Adipose tissue (tissue), 3 donors: ENCODE results near the gene RABEP2. TPM values are rescaled to one million over a fixed set of nuclear protein-coding genes. Genes with fewer than 3 reads are reported as not detected.
A peak's percentile ranks its signal among the peaks of the same experiment; 100 is the strongest.
"Not testable (repeated sequence)": the region's sequence is repeated elsewhere in the genome, so short reads cannot be mapped to it uniquely, and the experiment has no call there.

Experiments
- H3K27ac ChIP-seq: one replicate; pipeline ENCODE4 v1.5.1; 2013; ENCODE audit warnings: low read depth, low read length
- WGBS, 3 donors: extraction: QIAGEN DNeasy Blood & Tissue Kit; methylation state at CpG; one replicate each; pipeline ENCODE4 v1.1.7; 2013; 5-methylcytosine and 5-hydroxymethylcytosine counted together
- polyA plus RNA-seq, 3 donors: library from polyadenylated mRNA; stranded (reverse); fragments of 200-250 nt; gene quantifications; one replicate each; pipeline ENCODE4 v1.2.3, GENCODE V29; 2013
- donor health status: healthy with polysubstance abuse.
- donor health status: Bipolar disorder and iron deficiency.
- donor health status: healthy.

Gene RABEP2, protein sequence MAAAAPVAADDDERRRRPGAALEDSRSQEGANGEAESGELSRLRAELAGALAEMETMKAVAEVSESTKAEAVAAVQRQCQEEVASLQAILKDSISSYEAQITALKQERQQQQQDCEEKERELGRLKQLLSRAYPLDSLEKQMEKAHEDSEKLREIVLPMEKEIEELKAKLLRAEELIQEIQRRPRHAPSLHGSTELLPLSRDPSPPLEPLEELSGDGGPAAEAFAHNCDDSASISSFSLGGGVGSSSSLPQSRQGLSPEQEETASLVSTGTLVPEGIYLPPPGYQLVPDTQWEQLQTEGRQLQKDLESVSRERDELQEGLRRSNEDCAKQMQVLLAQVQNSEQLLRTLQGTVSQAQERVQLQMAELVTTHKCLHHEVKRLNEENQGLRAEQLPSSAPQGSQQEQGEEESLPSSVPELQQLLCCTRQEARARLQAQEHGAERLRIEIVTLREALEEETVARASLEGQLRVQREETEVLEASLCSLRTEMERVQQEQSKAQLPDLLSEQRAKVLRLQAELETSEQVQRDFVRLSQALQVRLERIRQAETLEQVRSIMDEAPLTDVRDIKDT
- polyA plus RNA-seq, result 10 to 100 TPM; 12.3 to 18.5 (median 15.1) TPM

DNA sequence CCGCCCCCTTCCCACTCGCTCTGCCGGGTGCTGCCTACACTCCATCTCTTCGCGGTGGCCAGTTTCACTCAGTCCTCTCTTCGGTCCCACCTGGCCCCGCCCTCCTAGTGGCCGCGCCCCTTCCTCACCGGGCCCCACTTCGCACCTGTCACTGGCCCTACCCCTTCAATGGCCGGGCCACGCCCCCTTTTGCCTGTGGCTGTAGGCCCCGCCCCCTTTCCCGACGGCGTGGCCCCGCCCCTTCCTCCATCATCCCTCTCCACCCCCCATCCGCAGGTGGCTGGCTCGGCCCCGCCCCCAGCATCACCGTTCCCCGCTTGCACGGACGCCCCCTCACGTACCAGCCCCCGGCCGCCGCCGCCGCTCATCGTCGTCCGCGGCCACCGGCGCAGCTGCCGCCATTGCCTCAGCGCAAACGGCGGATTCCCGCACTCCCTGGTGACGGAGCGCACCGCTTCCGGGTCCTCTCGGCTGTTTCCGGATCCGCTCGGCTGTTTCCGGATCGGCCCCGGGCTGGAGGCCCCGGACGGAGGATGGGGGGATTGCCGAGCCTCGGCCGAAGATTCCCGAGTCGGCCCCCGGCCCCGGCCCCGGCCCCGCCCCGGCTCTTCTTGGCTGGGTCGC lies at the start of gene RABEP2:
RABEP2 (minus strand) TSS at position 477 of the 624 bp plus-strand sequence; CDS start at position 402, 75 bp downstream.
- 0 to 2% (median 1%) methylated on average over 54 to 66 of the region's 66 CpGs for WGBS, 3 donors
- peak within 1 kb of the TSS; percentile 80 for H3K27ac ChIP-seq

DNA sequence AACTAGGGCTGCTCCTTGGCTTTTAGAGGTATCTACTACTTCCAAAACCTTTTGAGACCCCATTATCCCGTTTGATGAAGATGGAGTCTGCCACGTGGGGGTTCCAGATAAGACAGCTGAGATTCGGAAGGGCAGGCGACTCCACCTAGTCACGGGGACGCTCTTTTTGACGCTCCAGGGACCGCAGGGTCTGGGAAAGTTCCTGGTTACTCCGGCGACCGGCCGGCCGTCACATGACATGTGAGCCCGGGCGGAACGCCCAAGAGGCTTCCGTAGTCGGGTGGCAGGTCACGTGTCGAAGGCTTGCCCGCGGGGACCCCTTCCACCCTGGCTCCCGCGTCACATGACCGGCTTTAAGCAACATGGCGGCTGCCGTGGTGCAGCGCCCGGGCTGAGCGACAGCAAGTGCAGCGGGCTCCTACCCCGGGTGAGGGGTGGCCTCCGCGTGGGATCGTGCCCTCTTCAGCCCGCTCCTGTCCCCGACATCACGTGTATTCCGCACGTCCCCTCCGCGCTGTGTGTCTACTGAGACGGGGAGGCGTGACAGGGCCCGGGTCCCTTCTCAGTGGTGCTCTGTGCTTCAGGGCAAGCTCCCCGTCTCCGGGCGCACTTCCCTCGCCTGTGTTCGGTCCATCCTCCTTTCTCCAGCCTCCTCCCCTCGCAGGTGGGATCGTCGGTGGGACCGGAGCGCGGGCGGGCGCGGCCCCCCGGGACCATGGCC lies 49.6 kb upstream of the RABEP2 start, which contains the start of gene SPNS1:
SPNS1 (plus strand) TSS at position 342 of the 721 bp plus-strand sequence; CDS start at position 716, 374 bp downstream.
- 0% methylated on average over 54 to 60 of the region's 60 CpGs for WGBS, 3 donors

DNA sequence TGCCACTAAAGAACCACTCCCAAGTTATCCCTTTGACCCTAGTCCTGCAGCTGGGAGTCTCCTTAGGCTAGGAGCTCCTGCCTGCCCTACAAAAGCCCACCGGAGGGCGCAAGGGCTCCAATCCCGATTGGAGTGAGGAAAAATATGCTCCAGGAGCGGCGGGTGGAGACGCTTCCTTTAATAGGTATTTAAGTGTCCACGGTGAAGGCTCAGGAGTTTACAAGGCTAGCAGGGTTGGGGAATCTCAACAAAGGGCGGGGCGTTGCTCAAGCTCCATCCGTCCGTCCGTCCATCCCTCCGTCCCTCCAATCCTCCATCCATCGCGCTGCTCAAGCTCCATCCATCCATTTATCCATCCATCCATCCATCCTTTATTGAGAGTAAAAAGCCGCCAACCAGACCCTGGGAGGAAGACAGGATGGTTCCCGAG lies 49.0 kb upstream of the RABEP2 start:
- 0% methylated on average over 17 of the region's 17 CpGs for WGBS, 3 donors
- H3K27ac ChIP-seq, result no peak overlapping the region

More for the DNA sequence above, 49.6 kb upstream of the RABEP2 start, which contains the start of gene SPNS1:
- no peak within 1 kb of the TSS for H3K27ac ChIP-seq

DNA sequence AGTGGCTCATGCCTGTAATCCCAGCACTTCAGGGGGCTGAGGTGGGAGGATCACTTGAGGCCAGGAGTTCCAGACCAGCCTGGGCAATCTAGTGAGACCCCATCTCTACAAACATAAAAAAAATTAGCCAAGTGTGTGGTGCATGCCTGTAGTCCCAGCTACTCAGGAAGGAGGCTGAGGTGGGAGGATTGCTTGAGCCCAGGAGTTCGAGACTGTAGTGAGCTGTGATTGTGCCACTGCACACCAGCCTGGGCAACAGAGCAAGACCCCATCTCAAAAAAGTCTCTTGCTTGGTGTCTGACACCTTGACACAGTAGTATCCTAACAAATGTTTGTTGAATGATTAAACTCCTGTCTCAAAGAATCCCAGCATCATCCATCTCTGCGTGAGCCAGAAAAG lies 44.7 kb upstream of the RABEP2 start:
- not testable (repeated sequence) for H3K27ac ChIP-seq
- WGBS, 3 donors, result 87 to 94% (median 88%) methylated on average over 2 of the region's 2 CpGs

DNA sequence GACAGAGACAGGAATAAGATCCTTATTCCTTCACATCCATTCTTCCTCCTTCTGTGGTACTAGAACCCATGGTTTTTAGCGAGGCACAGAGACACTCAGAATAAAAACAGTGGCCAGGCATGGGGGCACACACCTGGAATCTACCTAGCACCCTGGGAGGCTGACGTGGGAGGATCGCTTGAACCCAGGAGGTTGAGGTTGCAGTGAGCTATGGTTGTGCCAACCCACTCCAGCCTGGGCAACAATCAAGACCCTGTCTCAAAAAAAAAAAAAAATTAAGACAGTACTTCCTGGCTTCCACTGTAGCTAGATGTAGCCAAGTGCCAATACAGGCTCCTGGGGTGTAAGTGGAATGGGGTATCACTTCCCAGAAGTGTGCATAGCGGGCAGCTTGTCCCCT lies 42.1 kb upstream of the RABEP2 start:
- WGBS, 3 donors, result 91 to 93% (median 92%) methylated on average over 4 of the region's 4 CpGs

DNA sequence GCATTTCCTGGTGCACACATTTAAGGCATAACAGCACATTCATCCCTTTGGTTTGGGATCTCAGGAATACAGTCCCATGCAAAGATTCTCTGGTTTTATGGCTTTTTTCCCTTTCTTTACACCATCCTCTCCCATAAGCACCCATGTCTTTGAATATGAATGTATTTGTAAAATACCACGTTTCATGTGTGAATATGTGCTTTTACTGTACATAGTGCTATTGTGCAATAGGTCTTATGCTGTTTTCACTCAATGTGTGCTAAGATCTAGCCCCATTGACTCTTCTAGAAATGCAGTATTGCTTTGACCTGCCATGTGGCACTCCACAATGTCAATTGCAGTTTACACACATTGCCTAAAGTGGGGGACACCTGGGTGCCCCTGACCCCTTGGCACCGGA lies 39.5 kb upstream of the RABEP2 start:
- 82 to 90% (median 86%) methylated on average over 2 of the region's 2 CpGs for WGBS, 3 donors

More for the DNA sequence above, 42.1 kb upstream of the RABEP2 start:
- H3K27ac ChIP-seq, result no peak overlapping the region

DNA sequence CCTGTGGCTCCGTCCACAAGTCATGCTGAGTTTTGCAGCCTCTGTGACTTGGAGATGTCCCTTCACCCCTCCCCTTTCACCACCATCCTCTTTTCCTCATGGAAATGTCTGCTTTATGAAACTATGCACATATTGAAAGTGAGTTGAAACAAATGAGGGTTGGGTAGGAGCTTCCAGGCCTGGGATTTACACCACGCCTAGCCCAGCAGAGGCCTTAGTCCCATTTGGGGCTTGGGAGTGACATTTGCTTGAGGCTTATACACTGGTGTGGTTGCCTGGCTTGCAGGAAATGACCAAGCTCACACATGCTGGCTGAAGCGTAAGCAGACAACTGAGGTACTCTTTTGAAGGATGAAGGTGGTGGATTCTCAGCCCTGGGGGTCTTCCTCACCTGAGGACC lies 39.0 kb upstream of the RABEP2 start:
- H3K27ac ChIP-seq, result no peak overlapping the region
- WGBS, 3 donors, result 80 to 89% (median 89%) methylated on average over 3 of the region's 3 CpGs

More for the DNA sequence above, 39.5 kb upstream of the RABEP2 start:
- no peak overlapping the region for H3K27ac ChIP-seq

DNA sequence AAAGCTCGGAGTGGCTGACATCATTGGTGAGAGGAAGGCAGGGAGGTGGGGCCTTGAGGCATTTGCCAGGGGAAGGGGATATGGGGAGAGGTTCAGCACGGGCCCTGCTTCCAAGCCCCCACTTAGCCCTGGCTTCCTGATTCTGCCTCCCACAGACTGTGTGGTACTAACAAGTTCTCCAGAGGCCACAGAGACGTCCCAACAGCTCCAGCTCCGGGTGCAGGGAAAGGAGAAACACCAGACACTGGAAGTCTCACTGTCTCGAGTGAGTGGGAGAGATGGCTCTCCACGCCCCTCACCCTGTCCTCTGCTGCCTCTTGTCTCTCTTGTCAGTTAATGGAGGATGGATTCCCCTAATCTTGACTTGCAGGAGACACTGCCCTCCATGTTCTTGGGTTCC lies 33.8 kb upstream of the RABEP2 start:
- WGBS, 3 donors, result 86 to 93% (median 87%) methylated on average over 6 of the region's 6 CpGs
- no peak overlapping the region for H3K27ac ChIP-seq

DNA sequence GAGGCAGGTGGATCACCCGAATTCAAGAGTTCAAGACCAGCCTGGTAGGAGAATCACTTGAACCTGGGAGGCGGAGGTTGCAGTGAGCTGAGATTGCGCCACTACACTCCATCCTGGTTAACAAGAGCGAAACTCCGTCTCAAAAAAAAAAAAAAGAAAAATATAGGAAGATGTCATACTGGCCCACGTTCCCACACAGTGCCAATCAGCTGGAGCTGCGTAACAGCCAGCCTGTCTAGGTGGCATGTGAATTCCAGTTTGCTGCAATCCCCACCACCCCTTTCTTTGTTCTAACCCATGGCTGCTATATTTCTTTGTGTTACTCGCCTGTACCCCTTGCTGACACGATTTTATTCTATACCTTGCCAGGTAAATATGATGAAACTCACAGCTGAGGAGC lies 33.2 kb upstream of the RABEP2 start:
- 87 to 95% (median 89%) methylated on average over 9 of the region's 9 CpGs for WGBS, 3 donors
- no peak overlapping the region for H3K27ac ChIP-seq

DNA sequence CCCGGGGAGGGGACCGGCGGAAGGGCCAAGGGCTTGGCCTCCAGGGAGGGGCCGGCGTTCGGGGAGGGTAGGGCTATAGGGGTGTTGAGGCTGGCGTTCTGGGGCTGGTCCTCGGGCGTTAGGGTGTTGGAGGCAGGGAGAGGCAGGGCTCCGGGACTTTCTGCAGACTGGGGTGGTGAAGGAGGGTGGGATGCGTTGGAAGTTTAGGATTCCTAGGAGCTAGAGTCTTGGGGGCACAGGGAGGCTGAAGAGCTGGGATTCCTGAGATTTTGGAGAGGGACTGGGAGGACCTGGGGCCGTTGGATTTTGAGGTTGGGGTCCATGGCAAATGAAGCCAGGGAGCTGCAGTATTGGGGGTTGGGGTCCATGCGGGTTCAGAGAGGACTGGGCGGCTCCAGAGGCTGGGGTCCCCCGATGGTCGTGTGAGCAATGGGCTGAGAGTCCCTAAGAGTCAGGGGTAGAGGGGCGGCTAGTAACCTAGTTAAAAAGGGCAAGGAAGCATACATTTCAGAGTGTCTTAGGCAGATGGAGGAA lies 26.4 kb upstream of the RABEP2 start:
- H3K27ac ChIP-seq, result no peak overlapping the region
- WGBS, 3 donors, result 2 to 3% (median 3%) methylated on average over 17 of the region's 17 CpGs

DNA sequence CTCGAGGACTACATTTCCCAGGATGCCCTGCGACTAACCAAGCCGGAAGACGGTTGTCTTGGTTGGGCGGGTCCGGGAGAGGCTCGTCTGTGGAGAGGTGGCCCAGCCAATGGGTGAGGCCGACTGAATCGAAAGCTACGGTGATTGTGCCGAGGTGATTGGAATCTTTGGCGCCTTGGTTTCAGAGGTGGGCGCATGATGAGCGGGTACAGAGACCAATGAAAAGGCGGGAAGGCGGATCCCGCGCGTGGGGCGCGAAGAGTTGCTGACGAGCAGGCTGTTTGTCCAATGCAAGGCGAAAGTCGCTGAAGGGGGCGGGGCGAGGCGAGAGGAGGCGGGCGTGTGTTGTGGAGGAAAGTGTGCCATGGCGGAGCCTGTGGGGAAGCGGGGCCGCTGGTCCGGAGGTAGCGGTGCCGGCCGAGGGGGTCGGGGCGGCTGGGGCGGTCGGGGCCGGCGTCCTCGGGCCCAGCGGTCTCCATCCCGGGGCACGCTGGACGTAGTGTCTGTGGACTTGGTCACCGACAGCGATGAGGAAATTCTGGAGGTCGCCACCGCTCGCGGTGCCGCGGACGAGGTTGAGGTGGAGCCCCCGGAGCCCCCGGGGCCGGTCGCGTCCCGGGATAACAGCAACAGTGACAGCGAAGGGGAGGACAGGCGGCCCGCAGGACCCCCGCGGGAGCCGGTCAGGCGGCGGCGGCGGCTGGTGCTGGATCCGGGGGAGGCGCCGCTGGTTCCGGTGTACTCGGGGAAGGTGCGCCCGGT lies 25.8 kb upstream of the RABEP2 start, which contains the start of gene NFATC2IP:
NFATC2IP (plus strand) TSS at position 290 of the 762 bp plus-strand sequence; CDS start at position 365, 75 bp downstream.
- WGBS, 3 donors, result 0 to 1% (median 0%) methylated on average over 63 to 79 of the region's 79 CpGs
- H3K27ac ChIP-seq, result peak within 1 kb of the TSS; percentile 55

DNA sequence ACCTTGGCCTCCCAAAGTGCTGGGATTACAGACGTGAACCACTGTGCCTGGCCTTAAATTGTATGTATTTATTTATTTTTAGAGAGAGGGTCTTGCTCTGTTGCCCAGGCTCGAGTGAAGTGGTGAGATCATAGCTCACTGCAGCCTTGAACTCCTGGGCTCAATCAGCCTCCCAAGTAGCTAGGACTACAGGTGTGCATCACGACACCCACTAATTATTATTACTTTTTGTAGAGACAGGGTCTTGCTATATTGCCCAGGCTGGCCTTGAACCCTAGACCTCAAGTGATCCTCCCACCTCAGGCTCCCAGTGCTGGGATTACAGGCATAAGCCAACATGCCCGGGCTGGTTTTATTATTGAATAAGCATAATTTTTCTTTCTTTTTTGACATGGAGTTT lies 21.6 kb upstream of the RABEP2 start:
- WGBS, 3 donors, result 62 to 77% (median 75%) methylated on average over 4 of the region's 4 CpGs
- no peak overlapping the region for H3K27ac ChIP-seq

DNA sequence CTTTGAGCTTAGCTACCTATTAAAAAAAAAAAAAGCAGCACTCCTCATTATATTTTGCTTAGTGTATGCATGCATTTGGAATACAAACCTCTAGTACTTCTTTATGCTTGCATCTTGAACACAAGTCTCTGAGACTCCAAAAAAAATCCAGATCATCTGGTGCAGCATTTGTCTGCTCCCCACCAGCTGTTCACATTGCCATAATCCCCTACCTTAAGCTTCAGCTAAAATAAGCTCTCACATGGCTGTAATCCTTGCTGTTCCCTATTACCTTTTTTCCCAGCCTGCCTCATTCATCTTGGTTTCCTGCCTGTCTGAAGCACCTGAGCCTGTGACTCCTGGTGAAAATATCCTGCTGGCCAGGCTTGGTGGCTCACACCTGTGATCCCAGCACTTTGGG lies 18.2 kb upstream of the RABEP2 start:
- H3K27ac ChIP-seq, result no peak overlapping the region

DNA sequence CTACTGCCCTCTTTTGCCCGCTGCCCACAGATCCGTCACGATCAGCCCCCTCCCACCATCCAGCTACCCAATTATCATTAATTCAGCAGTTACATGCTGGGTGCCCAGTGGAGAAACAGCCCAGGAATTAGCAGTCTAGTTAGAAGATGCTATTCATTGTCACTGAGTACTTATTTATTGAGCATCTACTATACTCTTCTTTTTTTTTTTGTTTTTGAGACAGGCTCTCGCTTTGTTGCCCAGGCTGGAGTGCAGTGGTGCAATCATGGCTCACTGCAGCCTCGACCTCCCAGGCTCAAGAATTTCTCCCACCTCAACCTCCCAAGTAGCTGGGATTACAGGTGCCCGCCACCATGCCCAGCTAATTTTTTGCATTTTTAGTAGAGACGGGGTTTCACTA lies 14.8 kb upstream of the RABEP2 start:
- not testable (repeated sequence) for H3K27ac ChIP-seq
- WGBS, 3 donors, result 87 to 93% (median 92%) methylated on average over 7 of the region's 7 CpGs

DNA sequence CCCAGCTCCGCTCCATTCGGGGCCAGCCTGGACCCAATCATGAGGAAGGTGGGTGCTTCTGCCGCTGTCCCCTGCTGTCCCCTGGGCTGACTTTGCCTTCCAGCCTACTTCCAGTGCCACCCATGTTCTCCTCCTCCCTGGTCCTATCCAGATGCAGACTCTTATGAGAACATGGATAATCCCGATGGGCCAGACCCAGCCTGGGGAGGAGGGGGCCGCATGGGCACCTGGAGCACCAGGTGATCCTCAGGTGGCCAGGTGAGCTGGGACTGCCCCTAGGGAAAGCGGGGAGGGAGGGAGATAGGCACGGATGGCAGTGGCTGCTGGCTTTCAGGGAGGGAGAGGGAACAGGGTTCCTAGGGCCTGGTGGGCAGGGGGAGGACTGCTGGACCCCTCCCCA lies 13.7 kb upstream of the RABEP2 start:
- WGBS, 3 donors, result 70 to 90% (median 73%) methylated on average over 7 of the region's 7 CpGs
- no peak overlapping the region for H3K27ac ChIP-seq

DNA sequence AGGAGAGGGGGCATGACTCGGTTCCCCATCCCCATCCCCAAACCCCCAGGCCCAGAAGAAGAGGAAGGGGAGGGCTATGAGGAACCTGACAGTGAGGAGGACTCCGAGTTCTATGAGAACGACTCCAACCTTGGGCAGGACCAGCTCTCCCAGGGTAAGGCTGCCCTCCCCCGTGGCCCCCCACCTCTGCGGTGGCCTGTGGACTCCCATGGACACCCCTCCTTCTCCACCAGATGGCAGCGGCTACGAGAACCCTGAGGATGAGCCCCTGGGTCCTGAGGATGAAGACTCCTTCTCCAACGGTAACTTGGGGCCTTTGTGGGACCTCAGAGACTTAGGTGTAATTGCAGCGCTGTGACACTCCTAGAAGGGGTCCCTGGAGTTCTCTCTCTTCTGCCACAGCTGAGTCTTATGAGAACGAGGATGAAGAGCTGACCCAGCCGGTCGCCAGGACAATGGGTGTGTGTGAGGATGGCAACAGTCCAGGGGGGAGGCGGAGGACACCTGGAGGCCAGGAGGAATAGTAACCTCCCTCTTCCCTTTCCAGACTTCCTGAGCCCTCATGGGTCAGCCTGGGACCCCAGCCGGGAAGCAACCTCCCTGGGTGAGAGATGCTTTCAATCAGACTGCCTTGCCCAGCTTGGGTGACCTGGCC lies 12.3 kb upstream of the RABEP2 start:
- no peak overlapping the region for H3K27ac ChIP-seq
- WGBS, 3 donors, result 74 to 81% (median 80%) methylated on average over 13 to 14 of the region's 14 CpGs

DNA sequence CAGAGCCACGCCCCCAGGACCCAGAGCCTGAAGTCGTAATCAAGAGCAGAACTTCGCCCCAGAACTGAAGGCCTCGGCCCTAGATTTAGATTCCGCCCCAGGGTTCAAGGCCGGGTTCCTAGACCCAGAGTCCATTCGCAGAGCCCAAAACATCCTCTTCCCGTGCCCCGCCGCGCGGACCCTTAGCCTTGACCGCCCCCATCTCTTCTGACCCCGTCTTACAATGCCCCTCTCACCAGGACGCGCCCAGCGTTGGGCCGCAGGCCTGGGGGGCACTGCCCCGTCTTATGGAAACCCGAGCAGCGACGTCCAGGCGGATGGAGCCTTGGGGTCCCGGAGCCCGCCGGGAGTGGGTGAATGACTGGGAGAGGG lies 11.7 kb upstream of the RABEP2 start:
- H3K27ac ChIP-seq, result no peak overlapping the region
- 60 to 73% (median 73%) methylated on average over 22 to 26 of the region's 26 CpGs for WGBS, 3 donors
